HFFc6 (cell line): ENCODE results near the gene RNF32. TPM values are rescaled to one million over a fixed set of nuclear protein-coding genes. Genes with fewer than 3 reads are reported as not detected.

Source experiments
- DNase-seq: peaks from one replicate; pipeline ENCODE4 v3.0.0-alpha.2; 2018
- H3K27ac Mint-ChIP-seq: 2 replicates; pipeline ENCODE4 v1.8.0; 2020; ENCODE audit warnings: mild to moderate bottlenecking, mixed read lengths
- H3K27me3 Mint-ChIP-seq: 2 replicates; pipeline ENCODE4 v1.8.0; 2021; ENCODE audit warnings: mild to moderate bottlenecking, moderate library complexity, mixed read lengths; ENCODE audit not compliant: insufficient read depth
- H3K36me3 Mint-ChIP-seq: 2 replicates; pipeline ENCODE4 v1.8.0; 2021; ENCODE audit warnings: low read depth, mixed read lengths
- H3K4me1 Mint-ChIP-seq: 2 replicates; pipeline ENCODE4 v1.8.0; 2020; ENCODE audit warnings: low read depth, mixed read lengths
- H3K4me3 Mint-ChIP-seq: 2 replicates; pipeline ENCODE4 v1.8.0; 2020; ENCODE audit warnings: mild to moderate bottlenecking, moderate library complexity, mixed read lengths
- H3K9me3 Mint-ChIP-seq: 2 replicates; pipeline ENCODE4 v1.8.0; 2020; ENCODE audit warnings: mild to moderate bottlenecking, mixed read lengths
- CTCF ChIP-seq: fragments of 200-600 bp; sonication (generic); IDR thresholded peaks from 2 replicates; pipeline ENCODE4 v1.5.0; 2021; ENCODE audit warnings: antibody characterized with exemption, mild to moderate bottlenecking
- total RNA-seq, 6 experiments: library from RNA; stranded (reverse); fragmentation: NEBNext Ultra II Directional; extraction: Animal tissue kit (Norgen Biotek cat#: 25700); gene quantifications; 2 replicates in 1 of 6; 3 replicates in 5 of 6; pipeline ENCODE4 v1.2.3, GENCODE V29; 2021

The RNF32 gene
- total RNA-seq, 6 experiments from 2014 or later = 0.94 to 2.5 (median 1.4) TPM

GRCh38 chr7:156659203-156659602 is 18.6 kb downstream of the RNF32 start:
- H3K27me3 Mint-ChIP-seq = no peaks in the 10 kb centered on the region; the same call in 1 of the 2 replicates
- DNase-seq = no peak
- no peaks in the 10 kb centered on the region for H3K4me1 Mint-ChIP-seq
- no peak overlapping the region for H3K27ac Mint-ChIP-seq
- TF ChIP-seq CTCF = no peak
- H3K4me3 Mint-ChIP-seq = no peak overlapping the region
- no peaks in the 10 kb centered on the region for H3K36me3 Mint-ChIP-seq
- H3K9me3 Mint-ChIP-seq = no peaks in the 10 kb centered on the region

GRCh38 chr7:156659961-156660360 is 19.4 kb downstream of the RNF32 start:
- no peaks in the 10 kb centered on the region for H3K4me1 Mint-ChIP-seq
- TF ChIP-seq CTCF = no peak
- H3K36me3 Mint-ChIP-seq = no peaks in the 10 kb centered on the region
- no peaks in the 10 kb centered on the region; the same call in 1 of the 2 replicates for H3K27me3 Mint-ChIP-seq
- no peak for DNase-seq
- H3K4me3 Mint-ChIP-seq = no peak overlapping the region
- H3K27ac Mint-ChIP-seq = no peak overlapping the region
- H3K9me3 Mint-ChIP-seq = no peaks in the 10 kb centered on the region

GRCh38 chr7:156661637-156662036 is 21.1 kb downstream of the RNF32 start:
- TF ChIP-seq CTCF = no peak
- Mint-ChIP-seq H3K27me3 (no peaks in the 10 kb centered on the region; the same call in 1 of the 2 replicates), H3K36me3 (no peaks in the 10 kb centered on the region), H3K27ac (no peak overlapping the region), H3K4me3 (no peak overlapping the region), H3K4me1 (no peaks in the 10 kb centered on the region), H3K9me3 (no peaks in the 10 kb centered on the region)
- no peak for DNase-seq

- Mint-ChIP-seq H3K36me3 (no peaks in the 10 kb centered on the region), H3K27ac (no peak overlapping the region), H3K27me3 (no peaks in the 10 kb centered on the region; the same call in 1 of the 2 replicates), H3K4me3 (no peak overlapping the region), H3K9me3 (no peaks in the 10 kb centered on the region), H3K4me1 (no peaks in the 10 kb centered on the region)
- DNase-seq = no peak
- TF ChIP-seq CTCF = no peak
Observed at GRCh38 chr7:156662277-156662676, 21.7 kb downstream of the RNF32 start.

- Mint-ChIP-seq H3K4me1 (no peaks in the 10 kb centered on the region), H3K4me3 (no peak overlapping the region), H3K27ac (no peak overlapping the region), H3K9me3 (no peaks in the 10 kb centered on the region), H3K36me3 (no peaks in the 10 kb centered on the region), H3K27me3 (no peaks in the 10 kb centered on the region)
- TF ChIP-seq CTCF = no peak
- DNase-seq = no peak
Observed at GRCh38 chr7:156665101-156665500, 24.5 kb downstream of the RNF32 start.
